Chondrocyte (in vitro differentiated cells): ENCODE results near the gene RASSF5. TPM values are rescaled to one million over a fixed set of nuclear protein-coding genes. Genes with fewer than 3 reads are reported as not detected.

ENCODE experiments used
- DNase-seq: peaks from one replicate; pipeline ENCODE4 v3.0.0; 2021; ENCODE audit warnings: mixed read lengths, low spot score
- H3K27ac Mint-ChIP-seq: one replicate; pipeline ENCODE4 v1.8.0; 2021; ENCODE audit warnings: mild to moderate bottlenecking, moderate library complexity, mixed read lengths; ENCODE audit not compliant: unreplicated experiment
- H3K27me3 Mint-ChIP-seq: 2 replicates; pipeline ENCODE4 v1.8.0; 2021; ENCODE audit warnings: low read depth, mixed read lengths
- H3K36me3 Mint-ChIP-seq: 2 replicates; pipeline ENCODE4 v1.8.0; 2021; ENCODE audit warnings: low read depth, mixed read lengths
- H3K4me1 Mint-ChIP-seq: 2 replicates; pipeline ENCODE4 v1.8.0; 2021; ENCODE audit warnings: low read depth, mild to moderate bottlenecking, mixed read lengths
- H3K4me3 Mint-ChIP-seq: one replicate; pipeline ENCODE4 v1.8.0; 2021; ENCODE audit warnings: mild to moderate bottlenecking, moderate library complexity, mixed read lengths; ENCODE audit not compliant: unreplicated experiment
- H3K9me3 Mint-ChIP-seq: 2 replicates; pipeline ENCODE4 v1.8.0; 2021; ENCODE audit warnings: low read depth, mixed read lengths
- CTCF ChIP-seq: fragments of 200-600 bp; sonication (generic); IDR thresholded peaks from 2 replicates; pipeline ENCODE4 v1.5.0; 2021; ENCODE audit warnings: antibody characterized with exemption, mild to moderate bottlenecking, moderate library complexity
- long read RNA-seq: library from polyadenylated mRNA; stranded (forward); transcript quantifications from one replicate; pipeline ENCODE4 v2.0.0, GENCODE V29; 2021
- total RNA-seq: library from RNA; stranded (reverse); gene quantifications from 3 replicates; pipeline ENCODE4 v1.2.1, GENCODE V29; 2021

Gene RASSF5
- total RNA-seq = 0.12 to 0.36 TPM (median 0.27 TPM) in 3 replicates
- long read RNA-seq = 0 reads

- Mint-ChIP-seq H3K4me1 (peaks cover 35% of the 10 kb centered on the region), H3K36me3 (no peaks in the 10 kb centered on the region), H3K27me3 (peaks cover 31% of the 10 kb centered on the region), H3K9me3 (no peaks in the 10 kb centered on the region), H3K27ac (no peak within 1 kb of the TSS), H3K4me3 (peak within 1 kb of the TSS; percentile 61)
- DNase-seq = peak; percentile 86
- TF ChIP-seq CTCF = no peak
Observed at GRCh38 chr1:206507284-206508129, at the start of gene RASSF5. Gene RASSF5, plus strand, starts transcription at chr1:206507531. Its CDS starts 72 bp downstream, at chr1:206507603.

- H3K9me3 Mint-ChIP-seq = no peaks in the 10 kb centered on the region
- H3K27ac Mint-ChIP-seq = no peak overlapping the region
- no peaks in the 10 kb centered on the region for H3K27me3 Mint-ChIP-seq
- no peak for TF ChIP-seq CTCF
- peaks cover 18% of the 10 kb centered on the region for H3K36me3 Mint-ChIP-seq
- no peak overlapping the region for H3K4me3 Mint-ChIP-seq
- DNase-seq = no peak
- H3K4me1 Mint-ChIP-seq = peaks cover 28% of the 10 kb centered on the region
Observed at GRCh38 chr1:206459703-206460102, 47.6 kb upstream of the RASSF5 start.

DNA sequence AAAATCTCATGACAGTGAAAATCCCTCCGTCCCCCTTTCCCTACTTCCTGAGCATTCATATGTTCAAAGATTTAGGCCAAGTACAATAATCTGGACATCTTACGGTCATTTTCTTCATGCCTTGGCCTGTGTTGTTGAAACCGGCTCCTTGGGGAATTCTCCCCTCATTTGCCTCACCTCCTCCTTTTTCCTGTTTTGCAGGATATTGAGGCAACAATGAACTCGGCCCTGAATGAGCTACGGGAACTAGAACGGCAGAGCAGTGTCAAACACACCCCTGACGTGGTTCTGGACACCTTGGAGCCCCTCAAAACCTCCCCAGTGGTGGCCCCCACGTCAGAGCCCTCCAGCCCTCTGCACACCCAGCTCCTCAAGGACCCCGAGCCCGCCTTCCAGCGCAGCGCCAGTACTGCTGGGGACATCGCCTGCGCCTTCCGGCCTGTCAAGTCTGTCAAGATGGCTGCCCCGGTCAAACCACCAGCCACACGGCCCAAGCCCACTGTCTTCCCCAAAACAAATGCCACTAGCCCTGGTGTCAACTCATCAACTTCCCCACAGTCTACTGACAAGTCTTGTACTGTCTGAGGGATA, 46.4 kb upstream of the RASSF5 start:
- Mint-ChIP-seq H3K4me3 (no peak overlapping the region), H3K27ac (no peak overlapping the region), H3K27me3 (no peaks in the 10 kb centered on the region), H3K4me1 (peaks cover 23% of the 10 kb centered on the region), H3K9me3 (no peaks in the 10 kb centered on the region), H3K36me3 (peaks cover 14% of the 10 kb centered on the region)
- TF ChIP-seq CTCF = no peak
- DNase-seq = no peak

GRCh38 chr1:206461602-206462455, 45.5 kb upstream of the RASSF5 start:
- Mint-ChIP-seq H3K9me3 (no peaks in the 10 kb centered on the region), H3K4me3 (no peak overlapping the region), H3K27ac (no peak overlapping the region), H3K27me3 (peaks cover 3% of the 10 kb centered on the region), H3K36me3 (peaks cover 12% of the 10 kb centered on the region), H3K4me1 (peaks cover 19% of the 10 kb centered on the region)
- no peak for DNase-seq
- peak; percentile 86 for TF ChIP-seq CTCF

GRCh38 chr1:206463137-206463536, 44.2 kb upstream of the RASSF5 start:
- DNase-seq = no peak
- H3K36me3 Mint-ChIP-seq = peaks cover 12% of the 10 kb centered on the region
- H3K27ac Mint-ChIP-seq = no peak overlapping the region
- peaks cover 4% of the 10 kb centered on the region for H3K27me3 Mint-ChIP-seq
- peaks cover 16% of the 10 kb centered on the region for H3K4me1 Mint-ChIP-seq
- no peak for TF ChIP-seq CTCF
- H3K9me3 Mint-ChIP-seq = no peaks in the 10 kb centered on the region
- H3K4me3 Mint-ChIP-seq = no peak overlapping the region
